Renal cortex interstitium (tissue), 11 donors: Measurements from ENCODE around the gene ABCB9. TPM values are rescaled to one million over a fixed set of nuclear protein-coding genes. Genes with fewer than 3 reads are reported as not detected.

Experiments
- DNase-seq, 11 donors: peaks; one replicate each; pipeline ENCODE4 v3.0.0-alpha.2; 2013; ENCODE audit warnings: low read depth in 9 of 11, low spot score in 4 of 11; ENCODE audit errors: extremely low read depth in 1 of 11
- polyA plus RNA-seq, 3 donors: library from polyadenylated mRNA; unstranded; fragments of 120-200 nt; gene quantifications; one replicate each; pipeline ENCODE4 v1.2.1, GENCODE V29; 2013; ENCODE audit not compliant: insufficient read length in 3 of 3

The ABCB9 gene
- polyA plus RNA-seq, 3 donors, result 5.0 to 10.4 (median 7.5) TPM

DNA sequence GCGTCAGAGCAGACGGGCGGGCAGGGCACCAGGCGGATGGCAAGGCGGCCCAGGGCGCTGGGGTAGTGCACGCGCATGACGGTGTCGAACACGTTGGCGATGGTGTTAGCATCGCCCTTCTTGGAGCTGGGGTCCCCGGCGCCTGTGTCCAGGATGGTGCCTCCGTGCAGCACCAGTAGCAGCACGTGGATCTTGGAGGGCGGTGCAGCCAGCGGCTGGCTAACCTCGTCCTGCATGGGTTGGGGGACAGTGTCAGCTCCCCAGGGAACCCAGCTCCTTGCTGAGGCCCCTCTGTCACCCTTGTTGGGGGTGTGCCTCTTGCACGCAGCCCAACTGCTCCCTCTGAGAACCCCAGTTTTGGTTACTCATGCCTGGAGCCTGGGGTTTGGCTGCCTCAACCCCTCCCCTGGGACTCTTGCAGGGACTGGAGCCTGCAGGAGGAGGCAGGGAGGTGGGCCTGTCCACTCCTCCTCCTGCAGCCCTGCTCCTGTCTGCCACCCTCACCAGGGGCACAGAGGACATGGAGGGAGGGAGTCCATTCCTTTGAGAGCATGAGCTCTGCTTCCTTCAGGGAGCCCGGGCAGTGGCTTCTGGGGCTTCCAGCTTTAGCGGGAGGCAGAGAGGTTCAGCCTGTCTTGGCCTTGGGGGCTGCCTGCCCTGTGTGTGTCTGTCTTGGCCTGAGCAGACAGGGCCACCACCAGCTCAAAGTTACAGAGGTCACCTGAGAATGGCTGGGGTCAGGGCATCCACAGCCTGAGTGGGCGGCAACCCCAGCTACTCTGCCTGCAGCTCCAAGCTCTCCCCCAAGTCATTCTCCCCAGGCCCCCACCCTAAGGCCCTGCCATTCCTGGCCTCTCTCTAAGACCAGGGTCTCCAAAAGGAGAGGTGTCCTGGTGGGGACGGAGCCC is 31.3 kb upstream of the ABCB9 start:
- DNase-seq, result no peak

DNA sequence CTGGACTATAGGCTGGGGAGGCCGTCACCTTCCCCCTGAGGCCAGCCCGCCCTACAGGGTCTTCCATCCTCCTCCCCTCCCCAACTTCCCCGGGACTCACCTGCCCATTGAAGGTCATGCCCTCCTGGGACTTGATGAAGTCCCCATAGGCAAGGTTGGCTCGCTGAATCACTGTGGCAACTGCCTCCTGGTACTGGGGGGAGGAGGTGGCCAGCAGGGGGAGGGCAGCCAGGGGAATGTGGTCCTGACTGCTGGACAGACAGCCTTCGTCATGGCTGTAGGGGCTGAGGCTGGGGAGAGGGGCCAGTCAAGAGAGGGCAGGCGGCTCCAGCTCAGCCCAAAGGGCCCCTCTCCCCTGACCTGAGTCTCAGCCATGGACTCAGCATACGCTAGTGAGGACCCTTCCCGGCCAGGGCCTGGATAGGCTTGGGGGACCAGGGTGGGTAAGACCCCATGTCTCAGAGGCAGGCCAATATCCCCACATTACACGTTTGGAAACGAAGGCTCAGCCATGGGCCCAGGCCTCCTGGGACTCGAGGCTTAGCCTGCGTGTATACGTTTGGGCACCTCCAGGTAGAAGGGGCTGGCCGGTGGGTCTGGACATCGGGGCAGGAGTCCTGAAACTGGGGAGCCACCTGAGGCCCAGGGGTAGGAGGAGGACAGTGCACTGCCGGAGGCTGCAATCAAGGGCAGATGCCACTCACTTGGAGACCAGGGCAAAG is 30.5 kb upstream of the ABCB9 start:
- no peak for DNase-seq

DNA sequence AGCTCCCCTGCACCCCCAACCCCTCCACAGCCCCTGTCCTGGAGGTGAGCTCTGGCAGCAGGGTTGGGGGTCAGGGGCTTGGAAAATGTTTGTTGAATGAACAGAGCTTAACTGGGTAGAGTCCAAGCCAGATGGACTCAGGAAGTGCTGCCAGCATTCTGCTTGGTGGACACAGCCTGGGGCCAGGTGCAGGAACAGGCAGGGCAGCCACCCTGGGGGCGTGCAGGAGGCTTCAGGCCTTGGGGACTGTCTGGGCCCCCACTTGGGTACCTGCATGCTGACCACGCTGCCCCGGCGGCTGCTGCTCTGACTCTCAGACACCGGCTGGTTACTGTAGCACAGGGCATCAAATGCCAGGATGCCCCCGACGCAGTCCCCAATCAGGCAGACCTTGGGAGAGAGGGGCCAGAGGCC is 29.9 kb upstream of the ABCB9 start:
- DNase-seq, result no peak

DNA sequence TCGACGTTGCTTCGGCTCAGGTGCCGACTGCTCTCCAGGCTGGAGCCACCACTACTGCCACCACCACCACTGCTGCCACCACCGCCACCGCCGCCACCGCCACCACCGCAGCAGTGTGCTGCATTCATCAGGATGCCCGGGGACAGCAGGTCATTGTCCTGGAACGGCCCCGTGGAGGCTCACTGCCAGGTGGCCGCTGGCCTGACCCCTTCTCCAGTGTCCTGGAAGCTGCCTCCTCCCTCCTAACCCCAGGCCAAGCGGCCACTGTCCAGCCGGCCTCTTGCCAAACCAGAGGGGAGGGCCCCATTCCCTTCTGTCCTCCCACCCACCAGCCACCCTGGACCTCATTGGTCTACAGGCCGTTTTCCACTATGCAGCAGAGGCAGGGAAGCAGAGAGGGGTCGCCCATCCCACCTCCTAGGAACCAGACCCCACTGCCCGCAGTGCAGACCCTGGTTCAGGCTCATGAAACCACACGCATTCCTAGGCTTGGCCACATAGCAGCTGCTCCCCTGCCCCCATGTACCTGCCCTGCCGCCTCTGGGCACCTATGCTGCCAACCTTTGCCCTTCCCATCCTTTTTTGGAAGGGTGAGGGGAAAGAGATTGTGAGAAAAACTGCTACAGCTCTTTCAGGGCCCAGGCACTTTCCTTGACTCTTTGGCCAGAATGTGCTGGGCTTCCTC is 29.4 kb upstream of the ABCB9 start:
- no peak for DNase-seq

DNA sequence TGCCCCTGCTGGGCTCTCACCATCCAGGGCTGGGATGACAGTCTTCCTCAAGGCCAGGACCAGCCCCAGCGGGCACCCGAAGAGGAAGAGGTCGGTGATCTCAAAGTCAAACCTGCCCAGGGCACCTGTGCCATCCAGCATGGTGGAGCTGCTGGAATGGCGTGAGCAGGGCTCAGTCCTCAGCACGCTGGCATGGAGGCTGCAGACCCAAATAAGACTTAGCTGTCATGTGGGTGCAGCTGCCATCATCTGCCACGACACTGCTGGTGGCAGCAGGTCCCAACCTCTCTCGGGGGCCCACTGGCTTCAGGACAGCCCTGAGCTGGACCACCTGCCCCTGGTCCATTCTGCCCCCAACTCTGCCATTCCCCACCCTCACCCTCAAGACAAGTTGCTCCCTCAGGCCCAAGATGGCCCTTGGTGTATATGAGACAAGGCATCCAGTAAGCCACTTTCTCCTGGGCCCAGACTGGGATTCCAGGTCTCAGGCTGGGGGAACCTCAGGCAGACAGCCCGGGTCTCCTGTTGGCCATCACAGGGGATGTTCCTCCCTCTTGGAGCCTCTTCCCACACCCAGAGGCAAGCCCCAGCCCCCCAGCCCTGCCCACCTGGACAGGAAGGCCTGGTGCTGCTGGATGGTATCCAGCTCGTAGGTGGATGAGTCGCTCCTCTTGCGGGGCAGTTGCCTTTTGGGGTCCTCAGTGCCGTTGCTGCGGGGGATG is 28.7 kb upstream of the ABCB9 start:
- DNase-seq, result no peak

DNA sequence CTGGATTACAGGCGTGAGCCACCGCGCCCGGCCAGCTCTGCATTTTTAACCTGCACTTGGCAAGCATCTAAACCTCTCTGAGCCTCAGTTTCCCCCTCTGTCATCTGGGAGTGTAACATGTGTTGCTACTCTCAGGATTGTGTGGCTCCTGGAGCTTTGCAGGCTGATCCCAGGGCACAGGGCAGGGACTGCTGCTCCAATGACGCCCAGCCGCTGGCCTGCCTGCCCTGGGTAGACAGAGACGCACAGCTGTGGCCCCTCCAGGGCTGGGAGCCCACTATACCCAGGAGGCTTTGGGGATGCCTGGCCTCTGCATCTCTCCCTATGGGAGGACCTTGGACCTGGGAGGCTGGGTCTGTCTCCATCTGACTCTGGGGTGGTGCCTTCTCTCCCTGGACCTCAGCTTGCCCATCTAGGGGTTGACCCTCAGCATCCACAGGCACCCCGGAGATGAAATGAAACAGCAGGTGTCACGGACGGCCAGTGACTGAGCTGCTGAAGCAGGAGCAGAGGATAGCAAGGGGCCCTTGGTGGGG is 27.9 kb upstream of the ABCB9 start:
- no peak for DNase-seq

DNA sequence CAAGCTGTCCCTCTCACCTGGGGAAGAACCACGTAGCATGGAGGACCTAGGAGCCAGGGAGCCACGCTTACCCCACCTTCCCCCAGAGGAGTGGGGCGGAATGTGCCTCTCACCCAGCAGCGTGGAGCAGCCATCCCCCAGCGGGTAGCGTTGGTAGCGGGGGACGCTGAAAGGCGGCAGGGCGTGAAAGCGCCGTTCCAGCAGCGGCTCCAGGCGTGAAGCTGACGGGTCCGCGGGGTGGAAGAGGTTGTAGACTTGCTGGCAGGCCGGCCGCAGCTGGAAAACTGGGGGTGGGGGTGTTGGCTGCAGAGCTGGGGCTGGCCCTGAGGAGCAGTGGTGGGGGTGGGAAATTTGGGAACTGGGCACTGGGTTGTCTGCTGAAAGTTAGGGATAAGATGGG is 26.1 kb upstream of the ABCB9 start:
- peak in 2 of 11 donors; percentile 36 to 46 for DNase-seq

DNA sequence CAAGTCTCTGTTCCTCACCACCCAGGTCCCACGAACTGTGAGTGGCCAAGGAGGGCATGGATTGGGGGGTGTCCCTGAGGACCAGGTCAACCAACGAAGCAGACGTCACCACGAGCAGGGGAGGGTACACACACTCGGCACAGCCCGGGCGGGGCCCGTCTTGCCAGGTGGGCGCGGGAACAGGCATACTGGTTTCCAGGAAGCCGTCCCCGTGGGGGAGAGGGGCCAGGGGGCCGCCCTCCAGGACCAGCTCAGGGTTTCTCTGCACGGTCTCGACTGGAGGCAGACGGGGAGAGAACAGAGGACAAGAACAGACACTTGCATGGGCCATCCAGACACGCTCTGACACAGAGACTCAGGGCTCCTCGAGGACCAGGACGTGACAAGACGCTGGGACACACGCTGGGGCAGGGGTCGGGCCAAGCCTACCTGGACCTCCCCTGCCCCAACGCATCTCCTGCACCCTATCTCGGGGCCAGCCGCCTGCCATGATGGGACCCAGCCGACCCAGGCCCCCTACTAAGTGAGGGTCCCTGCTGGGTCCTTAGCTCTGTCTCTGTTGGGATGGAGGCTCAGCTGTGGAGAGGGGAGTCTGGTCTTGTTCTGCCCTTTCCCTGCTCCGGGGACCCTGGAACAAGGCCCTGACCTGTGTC is 25.5 kb upstream of the ABCB9 start:
- no peak for DNase-seq

DNA sequence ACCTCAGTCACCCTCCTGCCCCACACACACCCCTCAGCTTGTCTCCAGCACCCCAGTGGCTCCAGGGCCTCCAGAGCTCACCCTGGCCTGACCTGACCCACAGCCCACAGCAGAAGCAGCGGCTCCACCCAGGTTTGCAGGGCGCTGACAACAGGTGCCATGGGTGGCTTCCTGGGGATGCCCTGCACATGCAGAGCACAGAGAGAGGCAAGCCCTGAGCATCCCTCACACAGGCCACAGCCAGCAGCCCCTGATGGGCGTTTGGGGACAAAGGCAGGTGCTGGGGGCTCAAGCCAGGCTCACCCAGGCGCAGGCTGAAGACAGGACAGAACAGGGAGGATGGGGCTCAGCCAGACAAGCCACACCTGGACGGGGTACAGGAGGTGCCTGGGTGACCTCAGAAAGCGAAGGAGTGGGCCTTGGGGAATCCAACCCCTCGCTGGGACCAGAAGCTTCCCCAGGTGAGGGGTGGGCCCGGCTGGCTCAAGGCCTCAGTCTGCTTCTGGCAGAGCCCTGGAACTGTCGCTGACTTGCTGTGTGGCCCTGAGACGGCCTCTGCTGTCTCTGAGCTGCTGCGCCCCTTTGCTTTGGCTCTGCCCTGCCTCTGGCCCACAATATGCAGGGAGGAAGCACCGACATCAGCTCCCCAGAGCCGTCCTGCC is 24.8 kb upstream of the ABCB9 start:
- DNase-seq, result no peak

DNA sequence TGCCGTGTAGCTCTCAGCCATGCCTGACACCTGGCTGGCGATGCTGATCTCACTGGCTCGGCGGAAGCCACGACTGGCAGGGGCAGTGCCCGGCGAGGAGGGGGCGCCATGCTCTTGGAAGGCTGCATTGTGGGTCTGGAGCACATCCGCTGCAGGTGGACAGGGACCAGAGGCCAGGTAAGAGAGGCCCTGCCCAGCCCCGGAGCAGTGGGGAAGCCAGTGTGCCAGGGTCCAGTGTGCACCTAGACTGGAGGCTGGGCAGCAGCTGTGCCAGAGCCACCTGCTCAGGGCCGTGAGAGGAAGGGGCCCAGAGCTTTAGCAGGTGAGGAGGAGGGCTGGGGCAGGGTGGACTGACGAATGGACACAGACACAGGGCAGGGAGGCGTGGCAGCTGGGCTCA is 24.3 kb upstream of the ABCB9 start:
- DNase-seq, result no peak

DNA sequence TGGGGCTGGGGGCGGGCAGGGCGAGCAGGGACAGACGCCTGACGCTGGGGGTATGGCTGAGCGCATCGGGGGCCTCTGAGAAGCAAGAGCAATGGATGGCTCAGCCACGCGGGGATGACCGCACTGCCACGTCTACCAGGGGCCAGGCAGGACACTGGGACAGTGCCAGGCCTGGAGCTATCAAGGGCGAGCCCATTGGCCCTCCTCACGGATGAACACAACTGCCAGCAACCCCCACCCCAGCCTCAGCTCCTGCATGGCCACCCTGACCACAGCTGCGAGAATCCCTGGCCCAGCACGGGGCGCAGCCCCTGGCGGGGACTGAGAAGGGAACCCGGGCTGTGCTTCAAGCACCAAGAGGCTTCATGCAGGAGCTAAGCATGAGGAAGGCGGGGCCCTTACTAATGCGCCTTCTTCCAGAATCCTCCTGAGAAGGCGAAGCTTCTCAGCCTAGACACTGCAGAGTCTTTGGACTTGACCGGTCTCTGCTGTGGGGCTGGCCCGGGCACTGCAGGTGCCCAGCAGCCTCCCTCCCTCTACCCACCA is 23.7 kb upstream of the ABCB9 start:
- no peak for DNase-seq

DNA sequence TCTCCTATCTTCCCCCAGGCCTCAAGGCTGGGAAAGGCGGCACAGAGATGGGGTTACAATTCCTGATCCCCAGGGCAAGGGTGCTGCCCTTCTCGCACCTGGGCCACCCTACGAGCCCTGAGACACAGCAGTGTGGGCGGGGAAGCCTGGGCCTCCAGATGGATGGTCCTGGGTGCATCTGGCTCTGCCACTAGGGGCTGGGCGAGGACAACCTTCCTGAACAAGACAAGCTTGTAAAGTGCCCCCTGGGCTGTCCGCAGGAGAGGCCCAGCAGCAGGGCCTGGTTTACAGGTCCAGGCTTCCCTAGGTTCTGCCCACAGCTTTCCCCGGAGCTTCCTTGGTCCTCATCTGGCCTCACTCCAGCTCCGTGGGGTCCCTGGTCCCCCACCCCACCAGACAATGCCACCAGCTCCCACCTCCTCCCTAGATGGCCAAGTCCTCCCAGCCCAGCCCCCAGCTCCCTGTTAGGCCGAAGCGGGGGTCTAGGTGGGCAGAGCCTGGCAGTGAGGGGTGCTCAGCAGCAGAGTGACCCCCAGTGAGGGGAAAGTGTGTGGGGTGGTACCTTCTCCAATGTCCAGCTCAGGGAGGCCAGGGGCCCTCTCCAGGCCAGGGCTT is 23.1 kb upstream of the ABCB9 start:
- no peak for DNase-seq

DNA sequence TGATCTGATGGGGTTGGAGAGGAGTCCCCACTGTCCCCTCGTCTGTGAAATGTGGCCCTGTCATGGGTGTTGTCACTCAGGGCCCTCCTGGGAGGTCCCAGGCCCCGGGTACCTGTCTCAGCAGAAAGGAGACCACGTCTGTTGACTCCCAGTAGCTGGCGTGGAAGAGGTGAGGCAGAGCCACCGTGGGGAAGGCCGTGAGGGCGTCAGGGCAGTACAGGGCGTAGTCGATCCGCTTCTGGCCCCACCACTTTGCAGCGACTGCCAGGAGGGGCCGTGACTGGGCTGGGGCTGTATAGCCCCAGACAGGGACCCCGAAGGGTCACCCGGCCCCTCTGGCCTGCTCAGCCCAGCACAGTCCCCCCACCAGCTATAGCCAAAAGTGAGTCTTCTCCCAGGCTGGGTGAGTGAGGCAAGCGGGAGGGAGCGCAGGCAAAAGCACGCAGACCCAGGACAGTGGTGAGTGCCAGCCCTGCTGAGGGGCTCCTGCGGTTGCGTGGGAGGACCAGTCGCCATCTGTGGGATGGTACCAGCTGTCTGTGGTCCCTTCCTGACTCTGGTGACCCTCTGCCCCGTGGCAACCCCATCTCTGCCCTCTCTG is 22.4 kb upstream of the ABCB9 start:
- no peak for DNase-seq

DNA sequence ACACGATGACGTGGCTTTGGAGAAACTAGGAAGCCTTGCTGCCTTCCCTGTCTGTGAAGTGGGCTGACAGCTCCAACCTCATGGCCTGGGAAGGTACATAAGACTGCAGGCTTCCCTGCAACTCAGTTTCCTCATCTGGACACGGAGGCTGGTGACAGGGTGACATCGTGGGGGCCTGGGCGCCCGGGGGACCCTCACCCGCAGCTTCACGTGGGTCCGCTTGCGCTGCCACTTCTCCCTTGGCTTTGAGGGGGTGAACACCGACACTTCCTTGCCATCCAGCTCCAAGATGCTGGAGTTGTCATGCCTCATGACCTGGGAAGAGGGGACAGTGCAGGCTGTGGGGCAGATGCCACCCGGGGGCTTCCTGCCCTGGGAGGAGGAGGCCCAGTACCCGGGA is 21.8 kb upstream of the ABCB9 start:
- DNase-seq, result no peak

DNA sequence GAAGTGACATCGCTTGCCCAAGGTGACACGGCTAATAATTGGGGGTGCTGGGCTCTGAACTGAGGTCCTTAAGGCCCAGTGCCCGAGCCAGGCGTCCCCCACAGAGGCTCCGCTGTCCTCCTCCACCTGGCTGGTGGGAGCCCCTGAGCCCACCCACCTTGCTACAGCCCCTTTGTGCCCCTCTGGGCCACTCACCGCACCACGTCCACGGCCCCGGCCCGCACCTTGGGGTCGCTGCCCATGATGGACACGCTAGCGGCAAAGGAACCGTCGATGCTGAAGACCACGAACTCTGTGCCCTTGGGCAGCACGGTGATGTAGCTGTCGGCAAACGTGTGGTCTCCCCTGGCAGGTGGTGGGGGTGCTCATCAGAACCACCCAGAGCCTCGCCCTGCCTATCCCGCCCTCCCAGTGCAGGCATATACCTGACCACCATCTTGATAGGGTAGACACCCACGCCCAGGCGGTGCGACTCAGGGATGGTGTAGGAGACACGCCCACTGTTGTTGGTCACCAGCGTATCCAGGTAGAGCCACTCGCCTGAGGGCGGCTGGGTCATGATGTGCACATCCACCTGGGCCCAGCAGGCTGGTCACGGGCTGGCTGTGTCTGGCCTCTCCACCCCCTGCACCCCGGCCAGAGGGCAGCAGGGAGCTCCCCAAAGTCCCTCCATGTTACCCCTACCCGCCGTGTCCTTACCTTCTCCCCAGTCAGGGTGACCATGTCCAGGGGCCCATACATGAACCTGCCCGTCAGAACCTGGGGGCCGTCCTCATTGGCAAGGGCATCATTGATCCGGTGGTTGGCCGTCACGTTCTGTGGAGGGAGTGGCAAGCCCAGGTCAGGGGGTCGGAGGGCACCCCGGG is 21.1 kb upstream of the ABCB9 start:
- no peak for DNase-seq

DNA sequence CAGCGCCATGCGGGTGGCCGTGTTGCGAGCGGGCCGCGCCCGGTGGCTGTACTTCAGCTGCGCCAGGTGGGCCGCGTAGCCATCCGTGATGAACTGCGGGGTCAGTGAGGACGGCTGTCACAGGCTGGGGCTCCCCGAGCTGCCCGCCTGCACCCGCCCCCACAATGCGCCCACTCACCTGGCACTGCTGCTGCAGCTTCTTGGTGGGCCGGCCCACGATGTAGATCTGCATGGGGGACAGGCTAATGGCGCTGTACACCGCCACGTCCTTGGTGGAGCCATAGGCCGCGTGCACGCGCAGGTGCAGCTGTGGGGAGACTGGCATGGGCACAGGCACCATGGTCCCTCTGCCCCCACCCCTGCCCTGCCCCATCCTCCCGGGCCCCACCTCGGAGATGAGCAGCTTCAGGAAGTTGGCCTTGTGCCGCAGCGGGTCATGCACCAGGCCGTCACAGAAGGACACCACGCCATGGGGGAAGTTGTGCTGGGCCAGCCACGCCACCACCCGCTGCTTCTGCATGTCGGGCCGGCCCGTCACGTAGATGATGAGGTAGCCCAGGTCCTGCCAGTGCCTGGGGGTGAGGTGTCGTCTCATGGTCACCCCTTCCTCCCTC is 20.1 kb upstream of the ABCB9 start:
- no peak for DNase-seq
